Measurements from ENCODE around the gene RNF215. TPM values are rescaled to one million over a fixed set of nuclear protein-coding genes. Genes with fewer than 3 reads are reported as not detected.

The RNF215 gene
- polyA plus RNA-seq, 1 experiment = 15.8 TPM

DNA sequence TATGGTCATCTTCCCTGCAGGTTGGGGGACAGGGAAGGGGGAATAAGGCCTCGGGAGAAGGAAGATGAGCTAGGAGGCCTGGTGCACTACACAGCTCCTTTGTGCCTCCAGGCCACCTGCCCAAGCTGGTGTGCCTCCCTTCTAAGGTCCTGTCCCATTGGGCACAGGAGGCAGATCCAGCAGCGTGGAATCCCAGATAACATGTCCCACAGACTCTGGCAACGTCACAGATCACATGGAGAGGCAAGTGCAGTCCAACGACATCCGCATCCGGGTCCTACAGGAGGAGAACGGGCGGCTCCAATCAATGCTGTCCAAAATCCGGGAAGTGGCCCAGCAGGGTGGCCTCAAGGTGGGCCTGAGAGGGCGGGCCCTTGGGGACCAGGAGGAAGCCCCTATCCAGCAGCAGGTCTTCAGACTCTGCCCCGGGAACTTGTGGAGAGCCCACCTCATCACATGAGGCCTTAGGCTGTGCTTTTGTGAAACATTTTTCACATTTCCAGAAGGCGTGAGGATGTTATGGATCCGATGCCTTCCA is 11.8 kb downstream of the RNF215 start:
- CTCF ChIA-PET = interaction anchor here (1.2 to 2.2 kb wide), 4 partner anchors 10 to 88 kb away, joined by 3 to 9 read pairs (median 4); partner anchors contain the start of genes CCDC157 and SF3A1
- TF ChIP-seq CTCF (IDR thresholded peaks at IDR 0.05; ENCODE audit: insufficient read depth, low read depth, low read length) = no peak
- Histone ChIP-seq H3K36me3 (ENCODE audit: control insufficient read depth, insufficient read depth, low read length) (peaks cover 9% of the 10 kb centered on the region), H3K4me3 (ENCODE audit: low read depth, low read length) (no peak overlapping the region), H3K27me3 (ENCODE audit: control insufficient read depth, insufficient read depth, low read length) (no peaks in the 10 kb centered on the region)
- POLR2A ChIA-PET = no interaction called here
- DNase-seq (ENCODE audit: low read depth) = no peak

- CTCF ChIA-PET = interaction anchor here (0.7 to 2.2 kb wide), 6 partner anchors 9 to 118 kb away, joined by 3 to 13 read pairs (median 5); no protein-coding TSS in a partner anchor
- H3K4me3 ChIP-seq (ENCODE audit: low read depth, low read length) = no peak overlapping the region
- no peak for DNase-seq (ENCODE audit: low read depth)
These were observed 13.6 kb downstream of the RNF215 start for GRCh38 chr22:30373331-30374325.

GRCh38 chr22:30372915-30373314 is 14.3 kb downstream of the RNF215 start:
- H3K4me3 ChIP-seq (ENCODE audit: low read depth, low read length) = no peak overlapping the region
- ChIA-PET POLR2A (interaction anchor here (0.7 kb wide), 1 partner anchor 18 kb away, joined by 3 read pairs; no protein-coding TSS in a partner anchor), CTCF (interaction anchor here (0.9 to 2.2 kb wide), 5 partner anchors 10 to 110 kb away, joined by 3 to 13 read pairs (median 6); no protein-coding TSS in a partner anchor)
- DNase-seq (ENCODE audit: low read depth) = no peak
- TF ChIP-seq CTCF (IDR thresholded peaks at IDR 0.05; ENCODE audit: insufficient read depth, low read depth, low read length) = no peak
- H3K36me3 ChIP-seq (ENCODE audit: control insufficient read depth, insufficient read depth, low read length) = no peaks in the 10 kb centered on the region; the same call in 1 of the 2 replicates
- no peaks in the 10 kb centered on the region for H3K27me3 ChIP-seq (ENCODE audit: control insufficient read depth, insufficient read depth, low read length)

More at GRCh38 chr22:30373331-30374325, 13.6 kb downstream of the RNF215 start:
- Histone ChIP-seq H3K36me3 (ENCODE audit: control insufficient read depth, insufficient read depth, low read length) (no peaks in the 10 kb centered on the region; the same call in 1 of the 2 replicates), H3K27me3 (ENCODE audit: control insufficient read depth, insufficient read depth, low read length) (no peaks in the 10 kb centered on the region)
- POLR2A ChIA-PET = no interaction called here
- TF ChIP-seq CTCF (IDR thresholded peaks at IDR 0.05; ENCODE audit: insufficient read depth, low read depth, low read length) = no peak

GRCh38 chr22:30371981-30372380 is 15.2 kb downstream of the RNF215 start:
- Histone ChIP-seq H3K36me3 (ENCODE audit: control insufficient read depth, insufficient read depth, low read length) (no peaks in the 10 kb centered on the region), H3K4me3 (ENCODE audit: low read depth, low read length) (no peak overlapping the region), H3K27me3 (ENCODE audit: control insufficient read depth, insufficient read depth, low read length) (no peaks in the 10 kb centered on the region)
- no peak for DNase-seq (ENCODE audit: low read depth)
- ChIA-PET POLR2A (no interaction called here), CTCF (interaction anchor here (0.9 to 2.1 kb wide), 4 partner anchors 11 to 109 kb away, joined by 3 to 13 read pairs (median 5); no protein-coding TSS in a partner anchor)
- no peak for TF ChIP-seq CTCF (IDR thresholded peaks at IDR 0.05; ENCODE audit: insufficient read depth, low read depth, low read length)

GRCh38 chr22:30371321-30371720 is 15.9 kb downstream of the RNF215 start:
- Histone ChIP-seq H3K27me3 (ENCODE audit: control insufficient read depth, insufficient read depth, low read length) (no peaks in the 10 kb centered on the region), H3K36me3 (ENCODE audit: control insufficient read depth, insufficient read depth, low read length) (peaks cover under 1% of the 10 kb centered on the region), H3K4me3 (ENCODE audit: low read depth, low read length) (no peak overlapping the region)
- TF ChIP-seq CTCF (IDR thresholded peaks at IDR 0.05; ENCODE audit: insufficient read depth, low read depth, low read length) = no peak
- ChIA-PET POLR2A (no interaction called here), CTCF (no interaction called here)
- DNase-seq (ENCODE audit: low read depth) = no peak
